Stimulated activated CD8-positive, alpha-beta memory T cell treated with anti-CD3 and anti-CD28 coated beads, Interleukin-15, amount 100 ng/mL, for 1 hour (primary cell): ENCODE measurements around the gene DDX51.

Source experiments
- DNase-seq: peaks from one replicate; pipeline ENCODE4 v3.0.0-alpha.2; 2020; ENCODE audit warnings: low read depth

DDX51 gene

DNA sequence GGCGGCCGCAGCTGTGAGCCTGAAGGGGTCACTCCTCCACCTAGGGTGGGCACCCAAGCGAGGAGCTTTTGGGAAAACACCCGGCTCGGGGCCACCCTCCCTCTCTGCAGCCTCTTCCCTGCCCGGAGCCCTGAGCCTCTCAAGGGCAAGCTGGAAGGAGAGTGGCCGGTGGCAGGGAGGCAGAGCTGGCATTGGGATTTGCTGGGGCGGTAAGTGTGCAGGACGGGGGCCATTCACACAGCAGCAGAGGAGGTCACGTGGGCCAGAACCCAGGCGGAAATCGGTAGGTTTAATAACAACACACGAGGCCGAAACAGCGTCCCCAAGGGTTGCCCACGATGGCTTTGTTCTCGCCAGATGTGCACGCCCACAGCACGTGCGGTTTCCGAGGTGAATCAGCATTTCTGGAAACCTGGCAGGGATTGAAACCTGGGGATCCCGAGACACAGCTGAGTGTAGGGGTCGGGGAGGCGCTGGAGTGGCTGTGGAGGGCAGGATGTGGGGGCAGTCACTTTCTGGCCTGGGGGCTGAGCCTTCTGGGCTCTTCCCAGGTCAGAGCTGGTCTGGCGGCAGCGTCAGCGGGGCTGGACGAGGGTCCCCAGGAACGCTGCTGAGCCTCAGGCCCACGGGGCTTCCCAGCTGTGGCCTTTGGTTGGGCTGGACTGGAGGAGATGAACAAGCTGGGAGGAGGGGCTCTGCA is 23.6 kb upstream of the DDX51 start:
- DNase-seq, result no peak

DNA sequence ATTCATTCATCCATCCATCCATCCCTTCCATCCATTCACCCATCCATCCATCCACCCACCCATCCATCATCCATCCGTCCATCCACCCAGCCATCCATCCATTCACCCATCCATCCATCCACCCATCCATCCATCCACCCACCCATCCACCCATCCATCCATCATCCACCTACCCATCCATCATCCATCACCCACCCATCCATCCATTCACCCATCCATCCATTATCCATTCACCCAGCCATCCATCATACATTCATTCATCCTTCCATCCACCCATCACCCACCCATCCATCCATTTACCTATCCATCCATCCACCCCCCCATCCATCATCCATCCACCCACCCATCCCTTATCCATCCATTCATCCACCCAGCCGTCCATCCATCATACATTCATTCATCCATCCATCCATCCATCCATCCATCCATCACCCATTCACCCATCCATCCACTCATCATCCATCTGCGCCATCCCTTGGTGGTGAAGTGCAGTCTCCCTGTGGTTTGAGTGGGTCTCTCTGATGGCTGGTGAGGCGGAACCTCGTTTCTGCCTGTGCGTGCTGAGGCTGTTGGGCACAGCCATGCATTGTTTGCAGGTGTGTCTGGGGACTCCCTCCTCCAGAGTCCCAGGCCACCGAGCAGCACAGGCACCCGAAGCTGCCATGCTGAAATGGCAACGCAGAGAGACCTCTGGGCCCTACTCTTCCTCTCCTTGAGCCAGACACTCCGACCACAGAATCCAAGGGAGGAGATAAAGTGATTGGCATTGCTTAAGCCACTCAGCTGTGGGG is 22.9 kb upstream of the DDX51 start:
- DNase-seq, result no peak

GRCh38 chr12:132166093-132166492 is 22.0 kb upstream of the DDX51 start:
- no peak for DNase-seq

- no peak for DNase-seq
These were observed 21.5 kb upstream of the DDX51 start for GRCh38 chr12:132165584-132165983.

DNA sequence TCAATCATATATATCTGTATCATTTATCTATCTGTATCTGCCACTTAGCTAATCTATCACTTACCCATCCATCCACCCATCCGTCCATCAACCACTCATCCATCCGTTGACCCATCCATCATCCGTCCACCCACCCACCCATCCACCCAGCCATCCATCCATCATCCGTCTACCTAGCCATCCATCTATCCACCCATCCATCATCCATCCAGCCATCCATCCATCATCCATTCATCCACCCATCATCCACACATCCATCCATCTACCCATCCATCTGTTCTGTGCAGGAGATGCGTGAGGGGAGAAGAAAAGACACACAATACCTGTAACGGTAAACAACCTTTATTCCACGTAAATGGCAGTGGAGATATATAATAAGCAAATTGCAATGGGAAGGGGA is 20.3 kb upstream of the DDX51 start:
- DNase-seq, result no peak

DNA sequence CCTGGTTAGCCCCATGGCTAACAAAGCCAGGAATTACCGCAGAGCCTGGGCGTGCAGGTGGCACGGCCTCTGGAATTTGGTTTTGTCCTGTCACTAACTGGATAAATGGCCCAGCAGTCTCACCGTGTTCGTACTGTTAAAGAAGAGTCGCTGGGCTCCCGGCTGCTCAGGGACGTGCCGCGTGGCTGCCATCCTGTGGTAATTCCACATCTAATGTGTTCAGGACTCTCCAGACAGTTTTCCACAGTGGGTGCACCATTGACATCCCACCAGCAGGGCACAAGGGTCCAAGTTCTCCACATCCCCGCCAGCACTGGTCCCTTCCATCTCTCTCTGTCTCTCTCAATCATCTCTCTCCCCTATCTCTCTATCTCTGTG is 19.8 kb upstream of the DDX51 start:
- DNase-seq, result no peak

DNA sequence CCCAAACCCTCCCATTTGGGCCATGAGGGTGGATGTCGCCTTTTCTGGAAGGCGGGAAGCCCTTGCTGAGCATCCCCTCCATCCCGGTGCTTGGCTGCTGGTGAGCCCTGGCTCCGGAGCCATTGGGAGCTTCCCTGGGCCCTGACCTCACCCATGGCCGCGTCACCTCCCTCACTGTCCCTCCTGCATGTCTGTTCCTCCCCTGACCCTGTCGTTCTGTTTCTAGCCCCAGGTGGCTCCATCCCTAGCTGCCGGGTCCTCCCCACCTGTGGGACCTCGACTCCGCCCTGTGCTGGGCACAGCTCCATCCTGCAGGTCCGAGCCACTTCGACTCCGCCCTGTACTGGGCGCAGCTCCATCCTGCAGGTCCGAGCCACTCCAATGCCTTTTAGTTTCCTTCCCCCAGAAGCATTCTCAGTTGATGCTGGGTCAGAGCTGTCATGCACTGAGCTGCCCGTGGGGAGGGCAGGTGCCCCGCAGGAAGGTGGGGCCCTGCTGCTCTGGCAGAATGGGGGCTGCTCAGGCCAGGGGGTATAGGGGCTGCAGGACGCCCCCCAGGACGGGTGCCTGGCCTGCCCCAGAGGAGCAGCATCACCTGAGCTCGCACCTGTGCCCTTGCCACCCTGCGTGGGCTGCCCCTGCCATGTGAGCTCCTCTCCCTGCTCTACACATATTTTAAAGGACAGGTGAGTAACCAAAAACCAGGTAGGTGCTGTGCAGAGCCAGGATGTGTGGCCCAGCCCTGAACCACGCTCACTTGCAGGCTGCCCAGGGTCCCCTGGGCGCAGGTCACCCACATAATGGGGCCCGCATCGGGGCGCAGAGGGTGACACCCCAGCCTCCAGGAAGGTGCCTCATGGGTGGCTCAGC is 19.2 kb upstream of the DDX51 start:
- DNase-seq, result no peak

DNA sequence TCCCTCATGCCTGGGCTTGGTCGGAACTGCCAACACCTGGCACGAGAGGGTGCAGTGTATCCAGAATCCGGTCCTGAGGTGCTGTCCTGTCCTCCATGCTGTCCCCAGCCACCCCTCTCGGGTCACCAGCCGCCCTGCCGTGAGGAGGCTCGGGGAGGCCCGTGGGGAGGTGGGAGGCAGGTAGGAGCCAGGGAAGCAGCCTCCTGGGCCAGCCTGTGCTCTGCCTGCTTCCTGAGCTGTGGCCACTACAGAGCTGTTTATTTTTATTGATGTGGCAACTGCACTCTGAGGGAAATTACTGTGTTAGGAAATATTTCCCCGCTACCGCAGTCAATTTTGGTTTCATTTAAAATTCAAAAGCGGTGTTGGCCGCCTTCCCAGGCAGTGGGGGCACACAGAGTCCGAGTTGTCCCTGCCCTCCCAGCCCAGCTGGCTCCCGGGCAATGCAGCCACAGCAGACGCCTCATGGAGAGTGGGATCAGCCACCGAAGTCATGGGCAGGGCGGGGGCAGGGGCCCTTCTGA is 18.5 kb upstream of the DDX51 start:
- DNase-seq, result no peak

- no peak for DNase-seq
These were observed 17.8 kb upstream of the DDX51 start for GRCh38 chr12:132161796-132162507.

DNA sequence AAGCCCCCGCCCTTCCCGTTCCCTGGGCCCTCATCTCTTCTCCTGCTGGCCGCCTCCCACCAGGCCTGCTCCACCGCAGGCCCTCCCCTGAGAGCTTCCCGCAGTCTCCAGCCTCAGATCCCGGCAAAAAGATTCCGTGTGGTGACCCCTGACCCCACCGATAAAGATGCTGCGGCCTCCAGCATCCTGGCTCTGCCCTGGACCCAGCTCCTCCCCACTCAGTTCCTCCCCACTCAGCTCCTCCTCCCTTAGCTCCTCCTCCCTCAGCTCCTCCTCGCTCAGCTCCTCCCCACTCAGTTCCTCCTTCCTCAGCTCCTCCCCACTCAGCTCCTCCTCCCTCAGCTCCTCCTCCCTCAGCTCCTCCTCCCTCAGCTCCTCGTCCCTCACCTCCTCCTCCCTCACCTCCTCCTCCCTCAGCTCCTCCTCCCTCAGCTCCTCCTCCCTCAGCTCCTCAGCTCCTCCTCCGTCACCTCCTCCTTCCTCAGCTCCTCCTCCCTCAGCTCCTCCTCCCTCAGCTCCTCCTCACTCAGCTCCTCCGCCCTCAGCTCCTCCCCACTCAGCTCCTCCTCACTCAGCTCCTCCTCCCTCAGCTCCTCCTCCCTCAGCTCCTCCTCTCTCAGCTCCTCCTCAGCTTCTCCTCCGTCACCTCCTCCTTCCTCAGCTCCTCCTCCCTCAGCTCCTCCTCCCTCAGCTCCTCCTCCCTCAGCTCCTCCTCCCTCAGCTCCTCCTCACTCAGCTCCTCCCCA is 17.1 kb upstream of the DDX51 start:
- no peak for DNase-seq

DNA sequence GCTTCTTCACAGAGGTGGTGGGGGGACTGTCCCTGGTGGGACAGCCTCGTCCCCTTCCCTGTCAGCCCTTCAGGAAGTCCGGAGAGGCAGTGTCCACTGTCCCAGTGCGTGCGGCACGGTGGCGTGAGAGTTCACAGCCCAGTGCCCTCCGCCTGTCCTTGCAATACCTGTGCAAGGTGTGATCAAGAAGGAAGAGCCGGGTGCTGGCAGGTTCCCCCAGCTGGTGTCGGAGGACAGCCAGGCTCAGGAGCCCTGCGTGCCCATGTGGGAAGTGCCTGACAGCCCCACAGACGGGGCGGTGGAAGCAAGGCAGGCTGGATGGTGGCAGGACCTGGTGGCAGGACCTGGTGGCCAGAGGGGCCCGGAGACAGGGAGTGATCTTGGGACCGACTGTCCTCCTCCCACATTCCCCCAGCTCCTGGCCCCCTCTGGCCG is 16.5 kb upstream of the DDX51 start:
- DNase-seq, result no peak

GRCh38 chr12:132160016-132160415 is 15.9 kb upstream of the DDX51 start:
- DNase-seq, result no peak

DNA sequence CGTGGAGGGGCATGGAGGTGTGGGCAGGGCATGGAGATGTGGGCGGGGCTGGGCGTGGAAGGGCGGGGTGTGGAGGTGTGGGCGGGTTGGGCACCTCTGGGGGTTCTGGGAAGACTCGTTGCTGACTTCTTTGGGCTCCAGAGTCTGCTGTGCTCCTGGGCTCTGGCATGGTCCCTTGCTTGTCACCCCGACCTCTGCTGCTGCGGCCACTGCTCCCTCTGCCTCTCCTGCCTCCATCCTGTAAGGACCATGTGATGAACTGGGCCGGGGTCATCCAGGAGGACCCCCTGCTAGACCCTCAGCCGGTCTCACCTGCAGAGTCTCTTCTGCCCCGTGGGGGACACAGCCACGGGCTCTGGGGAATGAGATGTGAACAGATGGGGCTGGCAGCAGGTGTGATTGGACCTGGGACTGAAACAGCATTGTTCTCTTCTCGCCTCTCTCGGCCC is 15.5 kb upstream of the DDX51 start:
- DNase-seq, result no peak

DNA sequence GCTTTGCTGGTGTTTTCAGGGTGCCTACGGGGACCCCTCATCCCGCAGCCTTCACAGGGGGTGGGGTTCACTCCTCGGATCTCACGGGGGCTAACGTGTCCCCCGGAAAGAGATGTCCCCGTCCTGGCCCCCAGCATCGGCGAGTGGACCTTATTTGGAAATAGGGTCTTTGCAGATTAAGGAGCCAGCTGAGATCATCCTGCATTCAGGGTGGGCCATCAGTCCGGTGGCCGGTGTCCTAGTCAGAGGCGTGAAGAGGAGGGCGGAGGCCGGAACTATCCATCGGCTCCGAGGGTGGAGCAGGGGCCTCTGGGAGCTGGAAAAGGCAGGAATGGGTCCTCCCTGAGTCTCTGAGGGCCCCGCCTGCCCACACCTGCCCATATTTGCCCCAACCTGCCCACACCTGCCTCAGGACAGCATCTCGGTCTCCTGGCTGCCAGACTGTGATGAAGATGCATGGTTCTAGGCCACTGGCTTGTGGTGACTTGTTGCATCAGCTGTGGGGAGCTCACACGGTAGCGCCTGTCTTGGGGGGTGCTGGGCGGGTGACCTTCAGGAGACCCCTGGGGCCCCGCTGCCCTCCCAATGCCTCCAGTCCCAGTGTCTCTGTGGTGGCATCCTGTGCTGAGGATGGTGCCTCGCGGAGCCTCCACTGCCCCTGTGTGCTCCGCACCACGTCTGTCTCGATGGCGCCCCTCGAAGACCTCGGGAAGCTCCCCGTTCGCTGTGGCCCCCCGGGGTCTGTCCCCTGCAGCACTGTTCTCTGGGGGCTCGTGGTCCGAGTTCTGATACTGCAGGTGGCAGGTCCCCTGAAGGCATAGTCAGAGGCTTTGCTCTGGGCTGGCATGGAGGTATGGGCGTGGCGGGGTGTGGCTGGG is 14.8 kb upstream of the DDX51 start:
- no peak for DNase-seq

DNA sequence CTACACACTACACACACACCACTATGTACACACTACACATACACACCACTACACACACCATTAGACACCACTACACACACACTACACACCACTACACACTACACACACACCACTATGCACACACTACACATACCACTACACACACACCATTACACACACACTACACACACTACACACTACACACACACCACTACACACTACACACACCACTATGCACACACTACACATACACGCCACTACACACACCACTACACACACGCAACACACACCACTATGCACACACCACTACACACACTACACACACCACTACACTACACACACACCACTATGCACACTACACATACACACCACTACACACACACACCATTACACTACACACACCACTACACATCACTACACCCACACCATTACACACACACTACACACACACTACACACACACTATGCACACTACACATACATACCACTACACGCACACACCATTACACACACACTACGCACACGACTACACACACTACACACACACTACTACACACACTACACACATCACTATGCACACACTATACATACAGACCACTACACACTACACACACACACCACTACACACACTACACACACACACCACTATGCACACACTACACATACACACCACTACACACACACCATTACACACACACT is 13.8 kb upstream of the DDX51 start:
- DNase-seq, result no peak

DNA sequence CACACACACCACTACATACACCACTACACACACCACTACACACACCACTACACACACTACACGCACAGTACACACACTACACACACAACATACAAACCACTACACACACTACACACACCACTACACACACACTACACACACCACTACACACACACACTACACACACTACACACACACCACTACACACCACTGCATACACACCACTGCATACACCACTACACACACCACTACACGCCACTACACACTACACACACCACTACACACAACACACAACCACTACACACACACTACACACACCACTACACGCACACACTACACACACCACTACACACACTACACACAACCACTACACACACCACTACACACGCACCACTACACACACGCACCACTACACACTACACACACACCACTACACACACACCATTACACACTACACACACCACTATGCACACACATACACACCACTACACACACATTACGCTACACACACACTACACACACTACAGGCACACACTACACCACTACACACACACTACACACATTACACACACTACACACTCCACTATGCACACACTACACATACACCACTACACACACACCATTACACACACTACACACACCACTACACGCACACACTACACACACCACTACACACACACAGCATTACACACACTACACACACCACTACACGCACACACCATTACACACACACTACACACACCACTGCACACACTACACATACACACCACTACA is 12.6 kb upstream of the DDX51 start:
- DNase-seq, result no peak

- no peak for DNase-seq
These were observed 11.9 kb upstream of the DDX51 start for GRCh38 chr12:132155771-132156572.
